K562 treated with DMSO at 1 percent for 12 hours (cell line): Measurements from ENCODE around the gene NTF3. TPM values are rescaled to one million over a fixed set of nuclear protein-coding genes. Genes with fewer than 3 reads are reported as not detected.

Experiments
- total RNA-seq: library from RNA; unstranded; fragments of 300-600 nt; gene quantifications from 2 replicates; pipeline ENCODE4 v1.2.3, GENCODE V29; 2022; ENCODE audit not compliant: insufficient read depth

NTF3 gene
- total RNA-seq, result not detected in 2 replicates

DNA sequence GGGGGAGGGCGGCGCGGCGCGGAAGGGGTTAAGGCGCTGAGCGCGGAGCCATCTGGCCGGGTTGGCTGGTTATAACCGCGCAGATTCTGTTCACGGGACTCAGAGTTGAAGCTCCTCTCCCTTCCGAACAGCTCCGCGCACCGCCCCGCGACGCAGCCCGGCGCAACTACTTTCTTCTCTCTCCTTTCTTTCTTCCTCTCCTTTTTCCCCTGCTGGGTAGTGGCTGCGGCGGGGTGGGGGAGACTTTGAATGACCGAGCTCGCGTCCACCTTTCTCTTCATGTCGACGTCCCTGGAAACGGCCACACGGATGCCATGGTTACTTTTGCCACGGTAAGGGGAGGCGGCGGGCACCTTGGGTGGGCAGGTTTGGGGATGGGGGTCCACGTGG lies at the start of gene NTF3:
NTF3 (plus strand) TSS at position 98 of the 390 bp plus-strand sequence; CDS start at position 315, 217 bp downstream.

